ENCODE measurements around the gene PPIP5K1.
A peak's percentile ranks its signal among the peaks of the same experiment; 100 is the strongest.

The PPIP5K1 gene

GRCh38 chr15:43520138-43520537 is 69.9 kb downstream of the PPIP5K1 start:
- peak overlapping the region in 5 of 11 experiments; percentile 80 to 91 (median 86); a peak in 10 of 22 replicates for H3K9ac ChIP-seq
- H3K9me3 ChIP-seq (replicated peaks in 1 of 11): peaks cover 0 to 40% (median 20%) of the 10 kb centered on the region in 11 experiments; a peak in 10 of 22 replicates
- H4K20me1 ChIP-seq: peaks cover 0 to 51% (median 0%) of the 10 kb centered on the region in 11 experiments; a peak in 6 of 22 replicates
- peaks cover 54 to 82% (median 78%) of the 10 kb centered on the region in 10 experiments for H3K4me1 ChIP-seq
- peaks cover 29 to 51% (median 48%) of the 10 kb centered on the region in 11 experiments; a peak in 21 of 22 replicates for H3K36me3 ChIP-seq
- H3K27me3 ChIP-seq: no peaks in the 10 kb centered on the region
- H3K27ac ChIP-seq: peak overlapping the region in 9 of 11 experiments; percentile 1 to 96 (median 84); a peak in 16 of 22 replicates
- peak overlapping the region in 7 of 10 experiments; percentile 69 to 79 (median 76); a peak in 14 of 20 replicates for H3K4me3 ChIP-seq
- TF ChIP-seq Cebpa-rat (IDR thresholded peaks at IDR 0.05): no peak
- peak overlapping the region; percentile 87 to 100 (median 98) for H3K4me2 ChIP-seq

- Histone ChIP-seq H3K27ac (peak overlapping the region in 9 of 11 experiments; percentile 50 to 96 (median 84); a peak in 17 of 22 replicates), H3K4me1 (peaks cover 62 to 83% (median 78%) of the 10 kb centered on the region in 10 experiments), H3K9me3 (replicated peaks in 1 of 11) (peaks cover 0 to 32% (median 19%) of the 10 kb centered on the region in 11 experiments; a peak in 10 of 22 replicates), H3K4me2 (peak overlapping the region; percentile 87 to 100 (median 98)), H3K9ac (peak overlapping the region in 9 of 11 experiments; percentile 67 to 91 (median 80); a peak in 16 of 22 replicates), H3K4me3 (peak overlapping the region in 9 of 10 experiments; percentile 50 to 79 (median 73); a peak in 17 of 20 replicates), H4K20me1 (peaks cover 0 to 42% (median 0%) of the 10 kb centered on the region in 11 experiments; a peak in 4 of 22 replicates), H3K27me3 (no peaks in the 10 kb centered on the region), H3K36me3 (peaks cover 27 to 41% (median 38%) of the 10 kb centered on the region in 11 experiments; a peak in 21 of 22 replicates)
- no peak for TF ChIP-seq Cebpa-rat (IDR thresholded peaks at IDR 0.05)
These were observed 70.8 kb downstream of the PPIP5K1 start for GRCh38 chr15:43519196-43519595.

- no peak for TF ChIP-seq Cebpa-rat (IDR thresholded peaks at IDR 0.05)
- Histone ChIP-seq H3K9me3 (replicated peaks in 1 of 11) (peaks cover 0 to 23% (median 15%) of the 10 kb centered on the region in 11 experiments; a peak in 10 of 22 replicates), H3K27me3 (no peaks in the 10 kb centered on the region), H3K36me3 (peaks cover 18 to 32% (median 29%) of the 10 kb centered on the region in 11 experiments; a peak in 21 of 22 replicates), H3K9ac (peak overlapping the region; percentile 52 to 91 (median 79); a peak in 21 of 22 replicates), H3K4me1 (peaks cover 67 to 83% (median 79%) of the 10 kb centered on the region in 10 experiments), H3K27ac (peak overlapping the region in 10 of 11 experiments; percentile 32 to 96 (median 82); a peak in 19 of 22 replicates), H3K4me3 (peak overlapping the region; percentile 50 to 79 (median 72)), H3K4me2 (peak overlapping the region; percentile 87 to 100 (median 98)), H4K20me1 (peaks cover 0 to 33% (median 0%) of the 10 kb centered on the region in 11 experiments; a peak in 2 of 22 replicates)
These were observed 71.7 kb downstream of the PPIP5K1 start for GRCh38 chr15:43518197-43518761.

GRCh38 chr15:43517354-43518196 is 72.4 kb downstream of the PPIP5K1 start, which contains the start of gene MAP1A:
Gene MAP1A (plus strand): TSS chr15:43517608. CDS start chr15:43521474, 3,866 bp downstream.
- H3K9ac ChIP-seq: peak within 1 kb of the TSS; percentile 52 to 91 (median 79); a peak in 21 of 22 replicates
- H3K27ac ChIP-seq: peak within 1 kb of the TSS in 10 of 11 experiments; percentile 32 to 96 (median 82); a peak in 19 of 22 replicates
- peaks cover 0 to 28% (median 0%) of the 10 kb centered on the region in 11 experiments; a peak in 2 of 22 replicates for H4K20me1 ChIP-seq
- peaks cover 12 to 25% (median 22%) of the 10 kb centered on the region in 11 experiments; a peak in 21 of 22 replicates for H3K36me3 ChIP-seq
- peaks cover 0 to 16% (median 10%) of the 10 kb centered on the region in 11 experiments; a peak in 9 of 22 replicates for H3K9me3 ChIP-seq (replicated peaks in 1 of 11)
- H3K4me2 ChIP-seq: peak within 1 kb of the TSS; percentile 87 to 100 (median 99)
- H3K4me3 ChIP-seq: peak within 1 kb of the TSS; percentile 50 to 79 (median 72)
- H3K27me3 ChIP-seq: no peaks in the 10 kb centered on the region
- H3K4me1 ChIP-seq: peaks cover 73 to 84% (median 80%) of the 10 kb centered on the region in 10 experiments
- no peak for TF ChIP-seq Cebpa-rat (IDR thresholded peaks at IDR 0.05)

GRCh38 chr15:43516801-43517353 is 73.1 kb downstream of the PPIP5K1 start:
- Histone ChIP-seq H3K9ac (peak overlapping the region in 10 of 11 experiments; percentile 15 to 91 (median 75); a peak in 18 of 22 replicates), H3K27ac (peak overlapping the region in 9 of 11 experiments; percentile 49 to 96 (median 74); a peak in 18 of 22 replicates)

GRCh38 chr15:43516185-43516584 is 73.8 kb downstream of the PPIP5K1 start:
- peak overlapping the region in 9 of 11 experiments; percentile 49 to 96 (median 74); a peak in 17 of 22 replicates for H3K27ac ChIP-seq
- H3K4me3 ChIP-seq: peak overlapping the region in 6 of 10 experiments; percentile 71 to 79 (median 76); a peak in 8 of 20 replicates
- peaks cover 0 to 11% (median 8%) of the 10 kb centered on the region in 11 experiments; a peak in 19 of 22 replicates for H3K36me3 ChIP-seq
- peaks cover 0 to 17% (median 0%) of the 10 kb centered on the region in 11 experiments; a peak in 4 of 22 replicates for H4K20me1 ChIP-seq
- peak overlapping the region in 6 of 11 experiments; percentile 70 to 91 (median 86); a peak in 11 of 22 replicates for H3K9ac ChIP-seq
- peaks cover 80 to 98% (median 93%) of the 10 kb centered on the region in 10 experiments for H3K4me1 ChIP-seq
- peak overlapping the region; percentile 86 to 100 (median 97) for H3K4me2 ChIP-seq
- H3K27me3 ChIP-seq: no peaks in the 10 kb centered on the region
- peaks cover 0 to 2% (median 0%) of the 10 kb centered on the region in 11 experiments; a peak in 3 of 22 replicates for H3K9me3 ChIP-seq (replicated peaks in 1 of 11)
- TF ChIP-seq Cebpa-rat (IDR thresholded peaks at IDR 0.05): no peak

More at GRCh38 chr15:43516801-43517353, 73.1 kb downstream of the PPIP5K1 start:
- H3K4me2 ChIP-seq: peak overlapping the region; percentile 86 to 100 (median 97)
- peaks cover 6 to 18% (median 15%) of the 10 kb centered on the region in 11 experiments; a peak in 21 of 22 replicates for H3K36me3 ChIP-seq
- H3K9me3 ChIP-seq (replicated peaks in 1 of 11): peaks cover 0 to 9% (median 4%) of the 10 kb centered on the region in 11 experiments; a peak in 8 of 22 replicates
- H3K27me3 ChIP-seq: no peaks in the 10 kb centered on the region
- peak overlapping the region in 9 of 10 experiments; percentile 55 to 79 (median 73); a peak in 19 of 20 replicates for H3K4me3 ChIP-seq
- peaks cover 73 to 91% (median 87%) of the 10 kb centered on the region in 10 experiments for H3K4me1 ChIP-seq
- H4K20me1 ChIP-seq: peaks cover 0 to 22% (median 0%) of the 10 kb centered on the region in 11 experiments; a peak in 2 of 22 replicates
- TF ChIP-seq Cebpa-rat (IDR thresholded peaks at IDR 0.05): no peak

GRCh38 chr15:43515741-43516140 is 74.3 kb downstream of the PPIP5K1 start:
- H3K27ac ChIP-seq: peak overlapping the region in 7 of 11 experiments; percentile 62 to 96 (median 88); a peak in 11 of 22 replicates

More at GRCh38 chr15:43515741-43516140, 74.3 kb downstream of the PPIP5K1 start:
- H3K27me3 ChIP-seq: no peaks in the 10 kb centered on the region
- H3K4me3 ChIP-seq: peak overlapping the region in 5 of 10 experiments; percentile 71 to 79 (median 76); a peak in 4 of 20 replicates
- H3K9me3 ChIP-seq (replicated peaks in 1 of 11): no peaks in the 10 kb centered on the region; a peak in 1 of 22 replicates
- peaks cover 0 to 16% (median 0%) of the 10 kb centered on the region in 11 experiments; a peak in 4 of 22 replicates for H4K20me1 ChIP-seq
- peaks cover 82 to 97% (median 93%) of the 10 kb centered on the region in 10 experiments for H3K4me1 ChIP-seq
- H3K36me3 ChIP-seq: peaks cover 0 to 7% (median 4%) of the 10 kb centered on the region in 11 experiments; a peak in 18 of 22 replicates
- peak overlapping the region; percentile 86 to 100 (median 97) for H3K4me2 ChIP-seq
- TF ChIP-seq Cebpa-rat (IDR thresholded peaks at IDR 0.05): no peak
- peak overlapping the region in 5 of 11 experiments; percentile 80 to 91 (median 86); a peak in 9 of 22 replicates for H3K9ac ChIP-seq

Measured in BLaER1 treated with 17β-estradiol and CSF1 and Interleukin-3, amounts not matched to agents 10 nM and 100 nM (cell line).